Psoas muscle (tissue), 8 donors: Measurements from ENCODE around the gene SPARC. TPM values are rescaled to one million over a fixed set of nuclear protein-coding genes. Genes with fewer than 3 reads are reported as not detected.
"Not testable (repeated sequence)": the region's sequence is repeated elsewhere in the genome, so short reads cannot be mapped to it uniquely, and the experiment has no call there.

Source experiments
- ATAC-seq, 4 donors: fragments of 200-7000 bp; cut with Tn5 transposase; one replicate each; pipeline ENCODE4 v1.9.1; 2020; ENCODE audit warnings: moderate library complexity in 3 of 4, mild to moderate bottlenecking in 2 of 4
- DNase-seq, 2 donors: peaks; one replicate each; pipeline ENCODE4 v3.0.0-alpha.2; 2020
- H3K27ac ChIP-seq: fragments of 200-600 bp; one replicate; pipeline ENCODE4 v1.8.0; 2022
- H3K27me3 ChIP-seq, 3 donors: fragments of 200-600 bp in 1 of 3; one replicate each; pipeline versions ENCODE4 v1.6.1 to v1.8.0; 2013 to 2022; ENCODE audit warnings: low read length in 2 of 3, mild to moderate bottlenecking in 2 of 3, moderate library complexity in 1 of 3; ENCODE audit not compliant: insufficient read depth in 3 of 3
- H3K36me3 ChIP-seq, 2 donors: fragments of 200-600 bp in 1 of 2; one replicate each; pipeline versions ENCODE4 v1.6.1 to v1.8.0; 2013 to 2022; ENCODE audit warnings: low read depth in 1 of 2, mild to moderate bottlenecking in 1 of 2, moderate library complexity in 1 of 2; ENCODE audit not compliant: insufficient read depth in 1 of 2
- H3K4me1 ChIP-seq: fragments of 200-600 bp; one replicate; pipeline ENCODE4 v1.8.0; 2022
- H3K4me3 ChIP-seq: fragments of 200-600 bp; one replicate; pipeline ENCODE4 v1.8.0; 2022; ENCODE audit warnings: mild to moderate bottlenecking
- H3K9me3 ChIP-seq: fragments of 200-600 bp; one replicate; pipeline ENCODE4 v1.8.0; 2022
- CTCF ChIP-seq: fragments of 200-600 bp; IDR thresholded peaks from one replicate; pipeline ENCODE4 v1.8.0; 2022; ENCODE audit warnings: antibody characterized with exemption
- WGBS, 3 donors: extraction: QIAGEN DNeasy Blood & Tissue Kit; methylation state at CpG; one replicate each; pipeline versions ENCODE4 v1.1.6 to v1.1.7; 2013; 5-methylcytosine and 5-hydroxymethylcytosine counted together
- intact Hi-C, 2 donors: fragments of 100-400 bp; cut with DNase I; formaldehyde crosslinking; loops; one replicate each; pipeline versions ENCODE4 v1.11.0 to v1.14.2; 2022
- polyA plus RNA-seq, 3 donors: library from polyadenylated mRNA; stranded (reverse); fragments of 200-250 nt; gene quantifications; one replicate each; pipeline ENCODE4 v1.2.3, GENCODE V29; 2013
- total RNA-seq, 4 donors: library from RNA; stranded (reverse); fragmentation: NEBNext Ultra II Directional in 2 of 4; extraction: Animal tissue kit (Norgen Biotek cat#: 25700) in 2 of 4; gene quantifications; one replicate each; pipeline versions ENCODE4 v1.2.1 to v1.2.4, GENCODE V29; 2021 to 2023
- donor health status: healthy with polysubstance abuse.
- donor health status: DM: no; HTN: no; CAD: no; lungs with moderate emphysema.
- donor health status: Bipolar disorder and iron deficiency.
- donor health status: healthy.
- donor health status: DM: yes; HTN: yes; CAD: no.
- donor health status: DM: no; HTN: no; CAD: no.
- donor health status: DM: no; HTN: no; CAD: no.
- donor health status: DM: yes; HTN: yes; CAD: no.

The SPARC gene
- total and polyA plus RNA-seq, 7 donors = 111 to 687 (median 297) TPM

GRCh38 chr5:151682751-151683331, 3.9 kb downstream of the SPARC start:
- peaks cover 68% of the 10 kb centered on the region for H3K4me1 ChIP-seq
- 10 to 31% (median 11%) methylated on average over 5 of the region's 5 CpGs for WGBS, 3 donors

DNA sequence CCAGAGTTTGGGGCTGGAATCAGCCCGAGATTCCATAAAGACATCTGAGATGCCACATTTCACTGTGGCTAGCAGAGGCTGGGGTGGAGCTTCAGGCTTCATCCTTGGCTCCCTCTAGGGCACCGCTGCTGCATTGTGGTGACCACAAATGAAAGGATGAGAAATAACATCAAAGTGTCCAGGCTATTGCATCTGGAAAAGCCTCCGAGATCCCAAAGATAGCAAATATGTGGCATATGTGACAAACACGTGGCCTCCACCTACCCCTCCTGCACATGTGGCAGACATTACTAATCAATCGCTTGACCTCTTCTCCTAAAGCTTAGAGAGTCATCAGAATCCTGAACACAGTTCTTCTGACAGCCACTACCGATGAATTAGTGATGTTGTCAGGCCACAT, 4.5 kb downstream of the SPARC start:
- no peaks in the 10 kb centered on the region for H3K9me3 ChIP-seq
- peak overlapping the region; percentile 33 for H3K4me3 ChIP-seq
- H3K27me3 ChIP-seq = no peaks in the 10 kb centered on the region
- peaks cover 0 to 8% of the 10 kb centered on the region in 2 donors for H3K36me3 ChIP-seq
- no peak for TF ChIP-seq CTCF
- no peak for ATAC-seq
- intact Hi-C loops = no loop called here
- H3K27ac ChIP-seq = peak overlapping the region; percentile 89
- peaks cover 74% of the 10 kb centered on the region for H3K4me1 ChIP-seq
- no peak for DNase-seq
- 35 to 50% (median 41%) methylated on average over 6 of the region's 6 CpGs for WGBS, 3 donors

More at GRCh38 chr5:151682751-151683331, 3.9 kb downstream of the SPARC start:
- Histone ChIP-seq H3K4me3 (peak overlapping the region; percentile 78), H3K9me3 (no peaks in the 10 kb centered on the region), H3K27me3 (no peaks in the 10 kb centered on the region), H3K27ac (peak overlapping the region; percentile 89), H3K36me3 (peaks cover 0 to 8% of the 10 kb centered on the region in 2 donors)
- TF ChIP-seq CTCF = no peak
- ATAC-seq = peak in 1 of 4 donors; percentile 27
- intact Hi-C loops = no loop called here
- peak in 1 of 2 donors; percentile 61 for DNase-seq

GRCh38 chr5:151680944-151681427, 5.7 kb downstream of the SPARC start:
- H3K27ac ChIP-seq = peak overlapping the region; percentile 89
- DNase-seq = peak in 1 of 2 donors; percentile 60
- H3K27me3 ChIP-seq = no peaks in the 10 kb centered on the region
- H3K9me3 ChIP-seq = no peaks in the 10 kb centered on the region
- peak overlapping the region; percentile 33 for H3K4me3 ChIP-seq
- H3K4me1 ChIP-seq = peaks cover 83% of the 10 kb centered on the region
- 46 to 54% (median 48%) methylated on average over 5 of the region's 5 CpGs for WGBS, 3 donors
- peaks cover 0 to 10% of the 10 kb centered on the region in 2 donors for H3K36me3 ChIP-seq
- no peak for TF ChIP-seq CTCF
- intact Hi-C loops = no loop called here
- ATAC-seq = no peak

DNA sequence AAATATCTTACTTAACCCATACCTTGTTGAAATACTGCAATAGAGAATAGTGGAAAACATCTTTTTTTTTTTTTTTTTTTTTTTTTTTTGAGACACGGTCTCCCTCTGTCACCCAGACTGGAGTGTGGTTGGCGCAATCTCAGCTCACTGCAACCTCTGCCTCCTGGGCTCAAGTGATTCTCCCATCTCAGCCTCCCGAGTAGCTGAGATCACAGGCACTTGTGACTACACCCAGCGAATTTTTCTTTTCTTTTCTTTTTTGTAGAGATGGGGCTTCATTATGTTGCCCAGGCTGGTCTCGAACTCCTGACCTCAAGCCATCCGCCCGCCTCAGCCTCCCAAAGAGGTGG, 6.6 kb downstream of the SPARC start:
- not testable (repeated sequence) for ATAC-seq
- peaks cover 0 to 18% of the 10 kb centered on the region in 2 donors for H3K36me3 ChIP-seq

DNA sequence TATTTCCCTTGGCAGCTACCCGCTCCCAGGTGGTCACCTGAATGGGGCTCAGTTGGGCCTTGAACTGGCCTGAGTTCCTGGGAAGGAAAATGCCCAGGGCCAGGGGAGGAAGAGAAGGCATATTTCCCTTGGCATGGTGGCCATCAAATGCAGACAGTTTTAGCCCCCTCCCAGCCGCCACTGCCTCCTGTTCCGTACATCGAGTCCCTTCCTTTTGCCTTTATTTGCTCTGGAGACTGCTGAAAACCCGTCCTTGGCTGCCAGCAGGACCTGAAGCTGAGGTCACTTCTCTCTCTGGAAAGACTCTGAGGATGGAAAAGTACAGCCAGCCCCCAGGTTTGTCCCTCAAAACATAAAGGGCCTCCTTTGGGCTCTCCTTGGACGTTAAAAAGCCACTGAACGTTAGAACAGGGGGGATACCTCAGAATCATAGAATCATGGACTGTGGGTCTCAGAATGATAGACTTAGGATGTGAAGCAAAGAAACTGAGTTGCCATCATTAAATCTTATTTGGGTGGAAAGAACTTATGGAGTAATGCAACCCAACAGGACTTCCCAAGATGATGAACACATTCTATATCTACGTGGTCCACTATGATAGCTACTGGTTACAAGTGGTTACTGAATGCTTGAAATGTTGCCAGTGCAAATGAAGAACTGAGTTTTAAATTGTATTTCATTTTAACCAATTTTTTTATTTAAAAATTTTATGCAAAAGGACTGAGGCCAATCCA, 7.1 kb downstream of the SPARC start:
- no peak for TF ChIP-seq CTCF
- peaks cover 0 to 24% of the 10 kb centered on the region in 2 donors for H3K36me3 ChIP-seq
- ATAC-seq (no peak), DNase-seq (no peak)
- H3K9me3 ChIP-seq = no peaks in the 10 kb centered on the region
- peak overlapping the region; percentile 89 for H3K27ac ChIP-seq
- intact Hi-C loops = loop anchor here in 1 of 2 donors (10.0 kb wide), 1 partner anchor 655 kb away; the partner anchor contains the start of gene GPX3
- WGBS, 3 donors = 44 to 60% (median 58%) methylated on average over 8 of the region's 8 CpGs
- H3K27me3 ChIP-seq = no peaks in the 10 kb centered on the region
- peak overlapping the region; percentile 33 for H3K4me3 ChIP-seq
- H3K4me1 ChIP-seq = peaks cover 95% of the 10 kb centered on the region

More for the DNA sequence above, 6.6 kb downstream of the SPARC start:
- H3K27me3 ChIP-seq, intact Hi-C loops, DNase-seq, H3K9me3 ChIP-seq: not testable (repeated sequence)
- Histone ChIP-seq H3K4me3 (peak overlapping the region; percentile 33), H3K4me1 (peaks cover 92% of the 10 kb centered on the region), H3K27ac (peak overlapping the region; percentile 89)
- 66 to 74% (median 72%) methylated on average over 7 of the region's 7 CpGs for WGBS, 3 donors
